HCT116 (cell line): ENCODE results near the gene GRHL1. TPM values are rescaled to one million over a fixed set of nuclear protein-coding genes. Genes with fewer than 3 reads are reported as not detected.
A peak's percentile ranks its signal among the peaks of the same experiment; 100 is the strongest.

Source experiments
- ATAC-seq: fragments of 200-7000 bp; cut with Tn5 transposase; 2 replicates; pipeline ENCODE4 v1.9.1; 2020; ENCODE audit warnings: mild to moderate bottlenecking, moderate library complexity
- BruUV-seq: library from RNA; stranded (reverse); fragments of 400-500 nt; replicated peaks from 2 replicates; lab custom pipeline; 2021; lab: Mats Ljungman, UMichigan
- CTCF ChIA-PET: fragments of 300-600 bp; sonication (Branson Sonifier 250); formaldehyde crosslinking; loops from one replicate; lab custom pipeline; 2021; ENCODE audit warnings: antibody characterized with exemption; lab: Charles Lee
- POLR2A ChIA-PET: fragments of 300-600, 350-600 bp; sonication (Branson Sonifier 250); formaldehyde crosslinking; loops from one replicate; lab custom pipeline; 2021; ENCODE audit warnings: antibody characterized with exemption; lab: Charles Lee
- RAD21 ChIA-PET, 2 experiments: fragments of 300-600 bp; sonication (Branson Sonifier 250); formaldehyde crosslinking; loops; one replicate each; lab custom pipeline; 2023; ENCODE audit warnings: low total read pairs in 2 of 2; ENCODE audit not compliant: uncharacterized antibody in 2 of 2, unreplicated experiment in 2 of 2, low non-redundant PET in 1 of 2; lab: Charles Lee
- DNase-seq: peaks from one replicate; pipeline ENCODE4 v3.0.0-alpha.2; 2010; ENCODE audit warnings: low read depth, low spot score
- H2AFZ ChIP-seq: fragments of 200-600 bp; shearing (Covaris generic), sonication (generic); 2 replicates; pipeline ENCODE4 v1.6.1; 2017; ENCODE audit warnings: low read depth, mixed run types, mixed read lengths, antibody characterized with exemption, low read length; ENCODE audit not compliant: poor library complexity, severe bottlenecking
- H3K27ac ChIP-seq: 2 replicates; pipeline ENCODE4 v1.5.1; 2012; ENCODE audit warnings: low read depth, low read length
- H3K27me3 ChIP-seq: fragments of 200-600 bp; sonication (generic); 2 replicates; pipeline ENCODE4 v1.6.1; 2016; ENCODE audit warnings: mixed run types, low read length, mixed read lengths; ENCODE audit not compliant: insufficient read depth
- H3K36me3 ChIP-seq, 2 experiments: fragments of 200-500 bp in 1 of 2; fragments of 200-600 bp in 1 of 2; sonication (Bioruptor generic) in 1 of 2; sonication (generic) in 1 of 2; 2 replicates each; pipeline versions ENCODE4 v1.5.1 to v1.6.1; 2014 to 2016; ENCODE audit warnings: low read length in 2 of 2, inconsistent platforms in 1 of 2, mixed read lengths in 1 of 2, mixed run types in 1 of 2; ENCODE audit not compliant: insufficient read depth in 2 of 2, control insufficient read depth in 1 of 2
- H3K4me1 ChIP-seq, 2 experiments: fragments of 200-600 bp in 1 of 2; sonication (generic) in 1 of 2; 2 replicates each; pipeline versions ENCODE4 v1.5.1 to v1.6.1; 2012 to 2017; ENCODE audit warnings: low read length in 2 of 2, inconsistent platforms in 1 of 2, mild to moderate bottlenecking in 1 of 2, mixed read lengths in 1 of 2, mixed run types in 1 of 2, moderate library complexity in 1 of 2; ENCODE audit not compliant: insufficient read depth in 2 of 2, control insufficient read depth in 1 of 2
- H3K4me2 ChIP-seq: fragments of 200-600 bp; sonication (generic); 2 replicates; pipeline ENCODE4 v1.6.1; 2017; ENCODE audit warnings: mixed run types, low read length, mixed read lengths
- H3K4me3 ChIP-seq, 2 experiments: fragments of 200-600 bp in 1 of 2; sonication (generic) in 1 of 2; replicated peaks in 1 of 2; 2 replicates each; pipeline ENCODE4 v1.5.1; 2011 to 2016; ENCODE audit warnings: low read length in 2 of 2, control low read depth in 1 of 2, low read depth in 1 of 2, mild to moderate bottlenecking in 1 of 2, mixed read lengths in 1 of 2, mixed run types in 1 of 2
- H3K79me2 ChIP-seq: fragments of 200-600 bp; sonication (generic); 2 replicates; pipeline ENCODE4 v1.6.1; 2017; ENCODE audit warnings: mild to moderate bottlenecking, mixed run types, low read length, moderate library complexity, mixed read lengths; ENCODE audit not compliant: insufficient read depth
- H3K9ac ChIP-seq: fragments of 200-600 bp; sonication (generic); 2 replicates; pipeline ENCODE4 v1.6.1; 2016; ENCODE audit warnings: low read length, mixed read lengths
- H3K9me2 ChIP-seq: fragments of 200-600 bp; sonication (generic), shearing (Covaris generic); 2 replicates; pipeline ENCODE4 v1.6.1; 2017; ENCODE audit warnings: mixed run types, mild to moderate bottlenecking, moderate library complexity; ENCODE audit not compliant: insufficient read depth
- H3K9me3 ChIP-seq, 2 experiments: fragments of 200-500 bp in 1 of 2; fragments of 200-600 bp in 1 of 2; sonication (Bioruptor generic) in 1 of 2; sonication (generic) in 1 of 2; 2 replicates each; pipeline ENCODE4 v1.6.1; 2014 to 2017; ENCODE audit warnings: low read length in 2 of 2, mixed read lengths in 2 of 2, inconsistent platforms in 1 of 2, low read depth in 1 of 2, mild to moderate bottlenecking in 1 of 2, mixed run types in 1 of 2, moderate library complexity in 1 of 2; ENCODE audit not compliant: control insufficient read depth in 1 of 2, insufficient read depth in 1 of 2
- H4K20me1 ChIP-seq: fragments of 200-600 bp; sonication (generic), shearing (Covaris generic); 2 replicates; pipeline ENCODE4 v1.6.1; 2017; ENCODE audit warnings: mixed run types, mild to moderate bottlenecking, moderate library complexity; ENCODE audit not compliant: insufficient read depth
- ATF3 ChIP-seq: IDR thresholded peaks from 2 replicates; pipeline ENCODE4 v1.6.1; 2012
- CBX3 ChIP-seq: IDR thresholded peaks from 2 replicates; pipeline ENCODE4 v1.6.1; 2012; ENCODE audit warnings: low read depth
- CEBPB ChIP-seq: IDR thresholded peaks from 2 replicates; pipeline ENCODE4 v1.6.1; 2012; ENCODE audit warnings: low read depth
- EGR1 ChIP-seq: IDR thresholded peaks from 2 replicates; pipeline ENCODE4 v1.6.1; 2012; ENCODE audit warnings: low read depth
- FOSL1 ChIP-seq: IDR thresholded peaks from 2 replicates; pipeline ENCODE4 v1.6.1; 2012; ENCODE audit warnings: low read depth
- JUND ChIP-seq: IDR thresholded peaks from 2 replicates; pipeline ENCODE4 v1.6.1; 2012
- MAX ChIP-seq: IDR thresholded peaks from 2 replicates; pipeline ENCODE4 v1.6.1; 2012
- POLR2A ChIP-seq: IDR thresholded peaks from 2 replicates; pipeline ENCODE4 v1.7.0; 2011; ENCODE audit warnings: borderline replicate concordance; ENCODE audit not compliant: insufficient read depth, insufficient read length; ENCODE audit errors: extremely low read depth
- POLR2AphosphoS5 ChIP-seq: IDR thresholded peaks from 2 replicates; pipeline ENCODE4 v1.6.1; 2011; ENCODE audit warnings: mild to moderate bottlenecking, low read depth, low read length, moderate library complexity
- RAD21 ChIP-seq: IDR thresholded peaks from 2 replicates; pipeline ENCODE4 v1.6.1; 2012; ENCODE audit warnings: low read depth, mild to moderate bottlenecking
- REST ChIP-seq: IDR thresholded peaks from 2 replicates; pipeline ENCODE4 v1.6.1; 2012; ENCODE audit warnings: low read depth
- SIN3A ChIP-seq: IDR thresholded peaks from 2 replicates; pipeline ENCODE4 v1.6.1; 2012; ENCODE audit warnings: low read depth
- SP1 ChIP-seq: IDR thresholded peaks from 2 replicates; pipeline ENCODE4 v1.6.1; 2012; ENCODE audit warnings: low read depth
- SRF ChIP-seq: IDR thresholded peaks from 2 replicates; pipeline ENCODE4 v1.6.1; 2012; ENCODE audit warnings: low read depth
- TCF7L2 ChIP-seq: IDR thresholded peaks from 2 replicates; pipeline ENCODE4 v1.7.0; 2011; ENCODE audit warnings: borderline replicate concordance, inconsistent platforms; ENCODE audit not compliant: insufficient read depth, insufficient read length; ENCODE audit errors: extremely low read depth
- YY1 ChIP-seq: IDR thresholded peaks from 2 replicates; pipeline ENCODE4 v1.6.1; 2011; ENCODE audit warnings: low read length, low read depth, moderate library complexity, mild to moderate bottlenecking; ENCODE audit not compliant: insufficient replicate concordance; ENCODE audit errors: extremely low read depth
- ZFX ChIP-seq: fragments of 450-650 bp; IDR thresholded peaks from 2 replicates; pipeline ENCODE4 v1.6.1; 2017
- intact Hi-C: fragments of 100-400 bp; cut with micrococcal nuclease; formaldehyde crosslinking; loops from 2 replicates; pipeline ENCODE4 v1.10.0; 2022
- total RNA-seq: library from RNA; stranded (reverse); gene quantifications from one replicate; pipeline ENCODE4 v1.2.1, GENCODE V29; 2021; ENCODE audit not compliant: unreplicated experiment

Gene GRHL1
- total RNA-seq, 1 experiment from 2014 or later = 8.5 TPM

GRCh38 chr2:10022966-10023662, 71.6 kb downstream of the GRHL1 start:
- Histone ChIP-seq H3K9me3 (no peaks in the 10 kb centered on the region), H4K20me1 (no peaks in the 10 kb centered on the region)
- POLR2A ChIA-PET = no interaction called here
- TF ChIP-seq ATF3 (no peak), MAX (no peak), RAD21 (no peak), SRF (no peak), SIN3A (no peak)
- TF ChIP-seq, all 23 proteins: peak for 0
- H3K4me1 ChIP-seq = no peaks in the 10 kb centered on the region
- BruUV-seq = no TSS peak
- intact Hi-C loops = no loop called here
- ATAC-seq (0 out of 2 replicates have a peak, but pooled peaks have one; percentile 11), DNase-seq (no peak)
- H3K4me3 ChIP-seq = no peak overlapping the region
- H3K36me3 ChIP-seq = no peaks in the 10 kb centered on the region
- no peaks in the 10 kb centered on the region for H3K9me2 ChIP-seq
- no peak overlapping the region for H3K27ac ChIP-seq
- H3K27me3 ChIP-seq = no peaks in the 10 kb centered on the region
- H3K9ac ChIP-seq = no peak overlapping the region
- H3K4me2 ChIP-seq = no peak overlapping the region
- ChIA-PET CTCF (no interaction called here), RAD21 (no interaction called here)
- H2AFZ ChIP-seq = no peak overlapping the region
- no peaks in the 10 kb centered on the region for H3K79me2 ChIP-seq

- RAD21 ChIA-PET = no interaction called here
- H3K27ac ChIP-seq = no peak overlapping the region
- ATAC-seq (no peak), DNase-seq (no peak)
- BruUV-seq = no TSS peak
- no peaks in the 10 kb centered on the region for H3K9me3 ChIP-seq
- intact Hi-C loops = no loop called here
- H4K20me1 ChIP-seq = no peaks in the 10 kb centered on the region
- H3K36me3 ChIP-seq = no peaks in the 10 kb centered on the region
- H3K4me3 ChIP-seq = no peak overlapping the region
- CTCF ChIA-PET = no interaction called here
- H3K4me1 ChIP-seq = no peaks in the 10 kb centered on the region
- H2AFZ ChIP-seq = no peak overlapping the region
- no peak overlapping the region for H3K9ac ChIP-seq
- H3K9me2 ChIP-seq = no peaks in the 10 kb centered on the region
- no peaks in the 10 kb centered on the region for H3K79me2 ChIP-seq
- H3K4me2 ChIP-seq = no peak overlapping the region
- POLR2A ChIA-PET = no interaction called here
- no peaks in the 10 kb centered on the region for H3K27me3 ChIP-seq
- TF ChIP-seq SIN3A = no peak
- TF ChIP-seq CEBPB = no peak
- TF ChIP-seq REST = no peak
- TF ChIP-seq JUND = no peak
- TF ChIP-seq YY1 = no peak
- no peak for TF ChIP-seq CBX3
- TF ChIP-seq FOSL1 = no peak
- no peak for TF ChIP-seq POLR2AphosphoS5
- no peak for TF ChIP-seq SRF
- TF ChIP-seq EGR1 = no peak
- TF ChIP-seq ATF3 = no peak
- TF ChIP-seq ZFX = no peak
- TF ChIP-seq TCF7L2 = no peak
- no peak for TF ChIP-seq SP1
- TF ChIP-seq POLR2A = no peak
These were observed 75.6 kb downstream of the GRHL1 start for GRCh38 chr2:10026940-10027569.
